ENCODE results near the gene SBNO2.
A peak's percentile ranks its signal among the peaks of the same experiment; 100 is the strongest.

Gene SBNO2

DNA sequence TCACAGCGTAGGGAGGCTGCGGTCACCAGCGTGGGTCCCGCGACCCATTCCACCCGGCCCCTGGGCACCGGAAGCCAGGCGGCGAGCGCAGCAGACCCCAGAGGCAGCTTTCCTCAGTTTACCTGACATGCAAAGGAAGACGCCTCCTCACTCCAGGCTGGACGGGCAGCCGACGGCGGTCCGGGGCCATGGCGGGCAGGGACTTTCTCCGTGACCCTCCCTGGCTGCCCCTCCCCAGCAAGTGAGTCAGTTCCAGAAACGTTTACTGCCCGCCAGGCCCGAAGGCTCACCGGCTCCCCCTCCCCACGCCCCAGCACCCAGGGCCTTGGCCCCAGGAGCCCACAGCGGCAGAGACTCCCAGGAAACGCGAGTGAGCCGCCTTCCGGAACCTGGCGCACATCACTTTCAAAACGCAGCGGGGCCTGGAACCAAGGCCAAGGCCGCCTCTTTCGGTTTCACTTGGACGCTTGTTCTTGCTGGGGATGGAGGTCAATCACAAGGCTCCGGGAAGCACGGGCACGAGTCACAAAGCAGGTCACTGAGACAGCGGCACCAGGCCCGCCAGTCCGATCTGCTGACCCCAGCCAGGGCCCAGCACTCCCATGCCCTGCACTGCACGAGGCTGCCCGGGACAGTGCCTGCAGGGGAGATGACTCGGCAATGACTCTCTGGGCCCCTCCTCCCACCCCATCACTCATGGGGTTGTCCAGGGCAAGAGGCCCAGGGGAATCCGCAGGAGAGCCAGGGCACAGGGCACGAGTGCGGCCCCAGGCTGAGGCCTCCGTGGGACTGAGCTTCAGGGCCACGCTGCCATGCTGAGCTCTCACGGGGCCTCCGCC lies 5.3 kb downstream of the SBNO2 start:
- peak; percentile 87 for DNase-seq

DNA sequence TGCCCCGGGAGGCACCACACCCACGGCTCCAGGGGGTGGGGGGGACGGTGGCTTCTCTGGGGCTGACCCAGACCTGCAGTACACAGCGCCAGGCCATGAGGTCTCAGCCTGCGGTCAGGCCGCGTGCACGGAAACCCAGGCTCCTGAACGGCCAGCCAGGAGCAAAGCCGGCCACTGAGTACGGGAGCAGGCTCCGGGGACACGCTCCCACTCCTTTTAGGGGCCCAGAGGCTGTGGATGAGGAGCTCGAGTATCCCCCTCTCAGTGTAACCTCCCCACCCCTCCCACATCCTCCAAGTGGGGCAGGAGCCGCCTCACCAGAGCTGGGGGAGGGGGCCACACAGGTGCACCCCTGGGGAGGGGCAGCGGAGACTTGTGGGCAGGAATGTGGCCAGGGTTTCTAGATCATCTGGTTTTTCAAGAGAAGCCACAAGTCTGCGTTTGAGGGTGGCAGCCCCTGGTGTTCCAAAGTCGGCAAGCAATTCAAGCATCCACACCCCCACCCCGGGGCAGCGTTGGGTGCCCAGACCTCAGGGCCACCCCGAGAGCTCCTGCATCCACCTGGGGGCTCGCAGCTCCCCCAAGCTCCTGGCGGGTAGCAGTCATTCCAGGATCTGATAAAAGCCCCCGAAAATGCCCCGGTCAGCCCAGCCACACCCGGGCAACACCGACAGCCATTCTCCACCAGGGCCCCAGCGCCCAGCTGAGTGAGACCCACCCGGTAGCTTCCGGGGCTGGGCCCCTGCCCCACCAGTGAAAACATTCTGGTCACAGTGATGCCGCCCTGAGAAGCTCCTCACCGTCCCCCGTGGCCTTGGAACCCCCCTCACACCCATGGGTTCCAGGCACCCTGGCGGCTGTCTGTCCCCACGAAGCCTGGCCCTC lies 6.1 kb downstream of the SBNO2 start:
- DNase-seq, result no peak

DNA sequence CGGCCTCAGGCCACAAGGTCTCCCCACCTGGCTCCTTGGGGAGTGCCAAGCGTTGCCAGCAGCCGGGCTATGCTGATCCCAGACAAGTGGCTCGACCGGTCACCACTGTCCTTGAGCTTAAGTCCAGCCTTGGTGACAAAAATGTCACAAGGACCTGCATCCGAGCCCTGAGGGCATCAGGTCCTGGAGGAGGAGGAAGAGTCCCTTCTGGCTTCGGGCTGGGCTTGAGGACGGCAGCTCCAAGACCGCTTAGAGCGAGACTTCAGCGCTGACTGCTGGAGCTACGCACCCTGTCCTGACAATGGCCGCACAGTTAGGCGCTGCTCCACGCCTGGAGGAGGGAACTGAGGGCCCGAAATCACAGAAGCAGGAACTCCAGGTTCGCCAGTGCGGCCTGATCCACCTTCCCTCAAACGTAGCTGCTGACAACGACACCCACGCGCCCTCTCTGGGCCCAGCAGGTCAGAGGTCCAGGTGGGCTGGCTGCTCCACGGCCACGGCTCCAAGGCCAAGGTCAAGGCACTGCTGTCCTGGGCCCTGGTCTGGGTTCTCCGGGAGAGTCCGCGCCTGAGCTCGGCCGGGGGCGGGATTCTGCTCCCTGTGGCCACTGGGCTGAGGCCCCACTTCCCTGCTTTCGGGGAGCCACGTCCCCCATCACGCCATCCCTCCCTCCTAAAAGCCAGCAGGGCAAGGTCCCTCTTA lies 7.0 kb downstream of the SBNO2 start:
- no peak for DNase-seq

- DNase-seq, result no peak
Observed at GRCh38 chr19:1164684-1165531, 9.2 kb downstream of the SBNO2 start.

DNA sequence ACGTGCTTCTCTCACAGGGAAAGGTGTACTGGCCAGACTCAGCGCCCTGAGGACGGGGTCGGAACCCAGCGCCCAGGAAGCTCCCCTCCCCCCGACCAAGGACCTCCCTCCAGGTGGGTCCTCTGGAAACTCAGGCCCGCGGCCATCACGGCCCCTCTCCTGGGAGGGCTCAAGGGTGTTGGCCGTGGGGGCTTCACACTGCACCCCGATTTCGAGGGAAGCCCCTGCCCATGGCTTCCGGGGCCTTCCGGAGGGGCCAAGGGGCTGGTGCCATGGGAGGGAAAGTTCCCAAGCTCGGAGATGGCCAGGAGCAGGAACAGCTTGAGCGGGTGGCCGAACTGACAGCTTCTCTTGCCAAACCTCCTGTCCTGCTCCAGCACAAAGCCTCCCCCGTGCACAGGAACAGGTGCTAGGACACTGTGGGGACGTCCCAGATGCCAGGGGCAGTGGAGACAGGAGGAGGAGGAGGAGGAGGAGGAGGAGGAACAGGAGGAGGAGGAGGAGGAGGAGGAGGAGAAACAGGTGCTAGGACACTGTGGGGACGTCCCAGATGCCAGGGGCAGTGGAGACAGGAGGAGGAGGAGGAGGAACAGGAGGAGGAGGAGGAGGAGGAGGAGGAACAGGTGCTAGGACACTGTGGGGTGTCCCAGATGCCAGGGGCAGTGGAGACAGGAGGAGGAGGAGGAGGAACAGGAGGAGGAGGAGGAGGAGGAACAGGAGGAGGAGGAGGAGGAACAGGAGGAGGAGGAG lies 10.0 kb downstream of the SBNO2 start:
- no peak for DNase-seq

DNA sequence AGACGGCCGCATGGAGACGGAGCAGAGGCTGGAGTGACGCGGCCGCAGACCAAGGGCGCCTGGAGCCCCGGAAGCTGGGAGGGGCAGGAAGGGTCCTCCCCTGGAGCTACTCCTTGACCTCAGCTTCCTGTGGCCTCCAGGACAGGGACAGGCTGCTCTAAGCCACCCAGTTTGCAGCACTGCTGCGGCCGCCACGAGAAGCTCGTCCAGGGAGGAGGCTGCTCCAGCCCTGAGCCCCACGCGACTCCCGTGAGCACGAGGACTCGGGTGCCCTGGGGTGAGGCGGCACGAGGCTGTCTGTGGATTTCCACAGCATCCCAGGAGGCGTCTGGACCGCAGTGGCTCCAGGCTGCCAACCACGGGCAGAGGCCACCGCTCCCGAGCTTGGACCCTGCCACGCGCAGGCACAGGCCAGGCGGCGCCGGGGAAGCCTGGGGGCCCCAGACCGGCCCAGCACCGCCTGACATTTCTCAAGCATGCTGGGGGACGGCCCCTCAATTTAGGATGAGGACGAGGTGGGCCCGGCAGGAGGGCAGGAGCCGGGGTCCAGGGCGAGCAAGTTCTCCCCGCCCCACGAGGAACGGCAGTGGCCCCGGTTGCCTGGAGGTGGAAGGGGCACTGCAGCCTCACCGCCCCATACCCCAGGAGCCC lies 10.7 kb downstream of the SBNO2 start:
- DNase-seq, result no peak

- DNase-seq, result no peak
Observed at GRCh38 chr19:1162404-1163282, 11.4 kb downstream of the SBNO2 start.

GRCh38 chr19:1161716-1162115 lies 12.4 kb downstream of the SBNO2 start:
- no peak for DNase-seq

GRCh38 chr19:1159864-1160595 lies 14.0 kb downstream of the SBNO2 start:
- DNase-seq, result no peak

DNA sequence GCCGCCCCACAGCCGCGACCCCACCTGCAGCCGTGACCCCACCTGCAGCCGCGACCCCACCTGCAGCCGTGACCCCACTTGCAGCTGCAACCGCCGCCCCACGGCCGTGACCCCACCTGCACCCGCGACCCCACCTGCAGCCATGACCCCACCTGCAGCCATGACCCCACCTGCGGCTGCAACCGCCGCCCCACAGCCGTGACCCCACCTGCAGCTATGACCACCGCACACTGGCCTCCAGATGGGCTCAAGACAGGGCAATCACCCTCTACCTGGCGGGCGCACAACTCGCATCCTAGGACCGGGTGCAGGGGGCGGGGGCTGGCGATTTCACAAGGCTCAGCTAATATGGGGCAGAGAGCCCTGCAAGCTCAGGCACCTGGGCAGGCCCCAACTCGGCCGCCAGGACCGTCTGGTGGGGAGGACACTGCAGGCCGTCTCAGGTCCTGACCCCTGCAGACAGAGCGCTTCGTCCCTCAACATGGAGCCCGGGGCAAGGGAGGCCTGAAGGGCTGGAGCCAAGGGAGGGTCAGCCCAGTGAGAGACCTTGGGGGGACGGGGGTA lies 15.1 kb downstream of the SBNO2 start:
- DNase-seq, result no peak

GRCh38 chr19:1157931-1158884 lies 15.9 kb downstream of the SBNO2 start:
- no peak for DNase-seq

- DNase-seq, result no peak
Observed at GRCh38 chr19:1156830-1157615, 17.0 kb downstream of the SBNO2 start.

- DNase-seq, result no peak
Observed at GRCh38 chr19:1156305-1156801, 17.7 kb downstream of the SBNO2 start.

DNA sequence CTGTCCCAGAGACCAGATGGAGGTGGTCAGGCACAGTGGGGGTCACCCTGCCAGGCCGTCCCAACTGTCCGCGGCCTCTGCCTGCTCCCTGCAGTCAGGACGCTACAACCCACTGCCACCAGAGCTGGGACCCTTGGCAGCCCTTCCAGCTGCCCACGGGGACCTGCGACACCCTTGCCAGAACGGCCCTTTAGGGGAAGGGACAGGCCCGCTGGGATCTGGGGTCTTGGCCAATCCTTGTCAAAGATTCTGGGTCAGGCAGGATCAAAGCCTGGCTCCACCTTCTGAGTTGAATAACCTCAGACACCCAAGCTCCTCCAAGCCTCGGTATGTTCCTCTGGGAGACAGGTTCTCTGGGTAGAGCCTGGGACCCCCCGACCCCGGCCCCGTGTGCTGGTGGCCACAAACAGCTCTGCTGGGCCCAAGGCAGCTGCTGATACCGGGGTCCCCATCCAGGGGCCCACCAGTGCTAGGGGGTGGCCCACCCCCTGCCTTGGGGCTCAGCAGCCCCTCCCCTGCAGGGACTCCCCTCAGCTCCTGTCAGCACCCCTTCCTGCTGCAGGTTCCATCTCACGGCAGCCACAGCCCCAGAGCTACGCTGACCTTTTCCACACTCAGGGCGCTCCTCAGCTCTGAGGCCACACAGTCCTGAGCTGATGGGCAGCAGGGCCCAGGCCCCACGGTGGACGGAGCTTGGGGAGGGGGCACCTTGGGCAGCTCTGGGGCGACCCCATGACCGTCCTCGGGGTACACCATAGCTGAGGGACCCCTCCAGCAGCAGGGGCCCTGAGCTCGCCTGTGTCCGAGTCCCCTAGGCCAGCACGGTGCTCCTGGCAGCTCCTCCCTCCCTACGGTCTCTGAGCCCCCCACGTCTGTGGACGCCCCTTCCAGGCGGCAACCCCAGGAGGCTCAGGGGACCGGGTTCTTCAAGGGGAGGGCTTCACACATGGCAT lies 18.4 kb downstream of the SBNO2 start:
- no peak for DNase-seq

DNA sequence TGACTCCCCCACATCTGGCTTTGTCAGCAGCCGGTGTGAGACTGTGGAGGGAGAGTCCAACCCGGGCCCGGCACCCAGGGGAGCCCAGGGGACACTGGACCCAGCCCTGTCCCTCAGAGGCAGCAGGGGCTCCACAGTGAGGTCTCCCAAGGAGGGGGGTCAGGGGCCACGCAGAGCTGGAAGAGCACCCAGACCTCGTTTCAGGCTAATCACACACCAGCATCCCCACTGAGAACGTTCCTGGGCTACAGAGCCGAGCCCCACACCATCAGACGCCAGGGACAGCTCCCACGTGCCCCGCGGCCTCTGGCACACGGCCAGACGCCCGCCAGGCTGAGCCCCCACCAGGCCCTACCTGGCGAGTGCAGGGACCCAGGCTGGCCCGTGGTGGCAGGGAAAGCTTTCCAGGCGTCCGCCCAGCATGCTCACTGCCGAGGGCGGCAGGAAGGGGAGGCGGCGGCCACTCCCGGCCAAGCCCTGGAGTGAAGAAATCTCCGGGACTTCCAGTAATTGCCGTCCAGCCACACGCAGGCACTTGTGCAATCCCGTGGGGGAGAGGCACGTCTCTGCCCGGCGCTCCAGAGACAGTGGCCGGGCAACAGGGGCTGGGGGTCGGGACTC lies 19.2 kb downstream of the SBNO2 start:
- no peak for DNase-seq

Data from RPMI8226 (cell line).